A673 (cell line): ENCODE measurements around the gene TLE1. TPM values are rescaled to one million over a fixed set of nuclear protein-coding genes. Genes with fewer than 3 reads are reported as not detected.
"Not testable (repeated sequence)": the region's sequence is repeated elsewhere in the genome, so short reads cannot be mapped to it uniquely, and the experiment has no call there.

Source experiments
- BruUV-seq: library from RNA; stranded (reverse); fragments of 400-500 nt; replicated peaks from 2 replicates; lab custom pipeline; 2021; lab: Mats Ljungman, UMichigan
- CTCF ChIA-PET: fragments of 300-600 bp; sonication (Branson Sonifier 250); formaldehyde crosslinking; loops from one replicate; lab custom pipeline; 2022; ENCODE audit warnings: antibody characterized with exemption; lab: Charles Lee
- POLR2A ChIA-PET: fragments of 300-600 bp; sonication (Branson Sonifier 250); formaldehyde crosslinking; loops from one replicate; lab custom pipeline; 2022; ENCODE audit warnings: antibody characterized with exemption; ENCODE audit not compliant: low non-redundant PET; lab: Charles Lee
- DNase-seq: peaks from one replicate; pipeline ENCODE4 v3.0.0-alpha.2; 2015; ENCODE audit warnings: low spot score
- H3K27ac ChIP-seq: fragments of 200-600 bp; sonication (generic); 2 replicates; pipeline ENCODE4 v1.5.1; 2016; ENCODE audit warnings: mixed run types, low read depth, mild to moderate bottlenecking, mixed read lengths, antibody characterized with exemption, low read length; ENCODE audit not compliant: poor library complexity, severe bottlenecking
- H3K27me3 ChIP-seq: fragments of 200-600 bp; sonication (generic); replicated peaks from 2 replicates; pipeline ENCODE4 v1.6.1; 2017; ENCODE audit warnings: mixed run types, low read depth, mild to moderate bottlenecking, mixed read lengths, antibody characterized with exemption, low read length; ENCODE audit not compliant: insufficient read depth, poor library complexity
- H3K36me3 ChIP-seq: fragments of 200-600 bp; sonication (generic); 2 replicates; pipeline ENCODE4 v1.6.1; 2016; ENCODE audit warnings: mixed run types, mild to moderate bottlenecking, mixed read lengths, antibody characterized with exemption, low read length; ENCODE audit not compliant: insufficient read depth, poor library complexity, severe bottlenecking
- H3K4me1 ChIP-seq: fragments of 200-600 bp; sonication (generic); 2 replicates; pipeline ENCODE4 v1.6.1; 2017; ENCODE audit warnings: mixed run types, mild to moderate bottlenecking, mixed read lengths, antibody characterized with exemption, low read length; ENCODE audit not compliant: insufficient read depth, poor library complexity, severe bottlenecking
- H3K4me3 ChIP-seq: fragments of 200-600 bp; sonication (generic); 2 replicates; pipeline ENCODE4 v1.5.1; 2016; ENCODE audit warnings: low read depth, mixed run types, mild to moderate bottlenecking, mixed read lengths, low read length; ENCODE audit not compliant: poor library complexity, severe bottlenecking
- H3K9me3 ChIP-seq: fragments of 200-600 bp; sonication (generic); 2 replicates; pipeline ENCODE4 v1.6.1; 2016; ENCODE audit warnings: mixed run types, low read depth, mild to moderate bottlenecking, mixed read lengths, antibody characterized with exemption, low read length; ENCODE audit not compliant: poor library complexity, severe bottlenecking
- CTCF ChIP-seq: fragments of 300-800, 200-600 bp; sonication (generic); conservative IDR thresholded peaks from 2 replicates; pipeline ENCODE4 v1.5.1; 2017; ENCODE audit warnings: low read depth, mild to moderate bottlenecking, antibody characterized with exemption, low read length, moderate library complexity, mixed read lengths
- EZH2 ChIP-seq: fragments of 200-600 bp; sonication (generic); IDR thresholded peaks from 2 replicates; pipeline ENCODE4 v1.6.1; 2017; ENCODE audit warnings: borderline replicate concordance, low read depth, mild to moderate bottlenecking, mixed read lengths, antibody characterized with exemption, low read length; ENCODE audit not compliant: poor library complexity, severe bottlenecking
- intact Hi-C: fragments of 100-400 bp; cut with micrococcal nuclease; formaldehyde crosslinking; loops from one replicate; pipeline ENCODE4 v1.10.0; 2022; ENCODE audit not compliant: unreplicated experiment
- total RNA-seq: library from RNA; stranded (reverse); gene quantifications from 2 replicates; pipeline ENCODE4 v1.2.3, GENCODE V29; 2021

Gene TLE1
- total RNA-seq, 1 experiment from 2014 or later, result 2.2 TPM

- H3K36me3 ChIP-seq, result no peaks in the 10 kb centered on the region
- DNase-seq, result no peak
- no peak overlapping the region for H3K27ac ChIP-seq
Measured at GRCh38 chr9:81609782-81610739, 79.3 kb downstream of the TLE1 start.

GRCh38 chr9:81608289-81608657 lies 81.1 kb downstream of the TLE1 start:
- Histone ChIP-seq H3K9me3 (no peaks in the 10 kb centered on the region), H3K27me3 (no peaks in the 10 kb centered on the region), H3K27ac (no peak overlapping the region), H3K4me3 (no peak overlapping the region), H3K36me3 (no peaks in the 10 kb centered on the region), H3K4me1 (no peaks in the 10 kb centered on the region)
- no TSS peak for BruUV-seq
- POLR2A ChIA-PET, result no interaction called here
- intact Hi-C loops, result no loop called here
- CTCF ChIA-PET, result no interaction called here
- no peak for DNase-seq
- no peak for TF ChIP-seq EZH2
- no peak for TF ChIP-seq CTCF

More at GRCh38 chr9:81609782-81610739, 79.3 kb downstream of the TLE1 start:
- intact Hi-C loops, result no loop called here
- H3K4me1 ChIP-seq, result no peaks in the 10 kb centered on the region
- H3K9me3 ChIP-seq, result no peaks in the 10 kb centered on the region
- no peak for TF ChIP-seq CTCF
- TF ChIP-seq EZH2, result no peak
- ChIA-PET CTCF (no interaction called here), POLR2A (no interaction called here)
- H3K4me3 ChIP-seq, result no peak overlapping the region
- no peaks in the 10 kb centered on the region for H3K27me3 ChIP-seq
- BruUV-seq, result no TSS peak

GRCh38 chr9:81607593-81608288 lies 81.6 kb downstream of the TLE1 start:
- CTCF ChIA-PET, result no interaction called here

GRCh38 chr9:81606261-81606660 lies 83.1 kb downstream of the TLE1 start:
- intact Hi-C loops, H3K4me1 ChIP-seq, H3K36me3 ChIP-seq, POLR2A ChIA-PET, CTCF ChIA-PET, BruUV-seq, H3K27ac ChIP-seq, H3K9me3 ChIP-seq, DNase-seq, H3K4me3 ChIP-seq, H3K27me3 ChIP-seq: not testable (repeated sequence)

More at GRCh38 chr9:81607593-81608288, 81.6 kb downstream of the TLE1 start:
- no peak for DNase-seq
- no peaks in the 10 kb centered on the region for H3K4me1 ChIP-seq
- no TSS peak for BruUV-seq
- H3K27me3 ChIP-seq, result no peaks in the 10 kb centered on the region
- no peak for TF ChIP-seq CTCF
- TF ChIP-seq EZH2, result no peak
- intact Hi-C loops, result no loop called here
- no peak overlapping the region for H3K4me3 ChIP-seq
- POLR2A ChIA-PET, result no interaction called here
- H3K9me3 ChIP-seq, result no peaks in the 10 kb centered on the region
- H3K27ac ChIP-seq, result no peak overlapping the region
- H3K36me3 ChIP-seq, result no peaks in the 10 kb centered on the region
